Effector memory CD4-positive, alpha-beta T cell (primary cell): ENCODE measurements around the gene IGF2BP1.
"Not testable (repeated sequence)": the region's sequence is repeated elsewhere in the genome, so short reads cannot be mapped to it uniquely, and the experiment has no call there.

Experiments used
- DNase-seq, 3 donors: peaks; one replicate each; pipeline ENCODE4 v3.0.0-alpha.2; 2020
- H3K27ac ChIP-seq: 2 replicates; pipeline ENCODE4 v1.7.0; 2013; ENCODE audit warnings: mild to moderate bottlenecking, low read length, moderate library complexity; ENCODE audit not compliant: insufficient read depth, poor library complexity, severe bottlenecking
- H3K27me3 ChIP-seq: replicated peaks from 2 replicates; pipeline ENCODE4 v1.7.0; 2013; ENCODE audit warnings: mild to moderate bottlenecking, low read length; ENCODE audit not compliant: insufficient read depth, control insufficient read depth, poor library complexity, severe bottlenecking
- H3K36me3 ChIP-seq: 2 replicates; pipeline ENCODE4 v1.7.0; 2013; ENCODE audit warnings: mild to moderate bottlenecking, low read length, moderate library complexity; ENCODE audit not compliant: control insufficient read depth, insufficient read depth
- H3K4me1 ChIP-seq: 2 replicates; pipeline ENCODE4 v1.7.0; 2013; ENCODE audit warnings: low read length, mild to moderate bottlenecking; ENCODE audit not compliant: control insufficient read depth, insufficient read depth, poor library complexity, severe bottlenecking
- H3K4me3 ChIP-seq: 2 replicates; pipeline ENCODE4 v1.7.0; 2013; ENCODE audit warnings: low read length, low read depth, mild to moderate bottlenecking; ENCODE audit not compliant: insufficient read depth, poor library complexity, severe bottlenecking
- H3K9me3 ChIP-seq: 2 replicates; pipeline ENCODE4 v1.7.0; 2013; ENCODE audit warnings: mild to moderate bottlenecking, low read length, moderate library complexity; ENCODE audit not compliant: control insufficient read depth

IGF2BP1 gene

DNA sequence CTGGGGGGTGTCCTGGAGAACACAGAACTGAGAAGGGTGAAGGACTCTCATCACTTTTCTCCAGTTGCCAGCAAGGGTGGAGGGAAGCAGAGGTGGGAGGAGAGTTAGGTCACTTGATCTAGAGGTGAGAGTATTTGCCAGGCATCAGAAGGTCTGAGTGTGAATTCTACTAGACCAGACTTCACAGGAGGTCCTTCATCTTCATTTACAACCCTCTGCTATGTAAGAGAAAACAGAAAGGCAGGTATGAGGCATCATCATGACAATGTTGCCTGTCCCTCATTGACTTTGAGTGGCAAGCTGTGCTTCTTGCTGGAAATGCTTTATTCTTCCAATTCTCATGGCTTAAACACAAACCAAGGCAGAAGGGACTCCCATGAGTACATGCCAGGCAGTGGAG lies 89.5 kb downstream of the IGF2BP1 start:
- Histone ChIP-seq H3K27me3 (no peaks in the 10 kb centered on the region), H3K27ac (no peak overlapping the region)
- no peak for DNase-seq

GRCh38 chr17:49089094-49089493 lies 91.9 kb downstream of the IGF2BP1 start:
- Histone ChIP-seq H3K4me3 (no peak overlapping the region), H3K36me3 (no peaks in the 10 kb centered on the region), H3K27me3 (no peaks in the 10 kb centered on the region), H3K4me1 (no peaks in the 10 kb centered on the region), H3K9me3 (no peaks in the 10 kb centered on the region), H3K27ac (no peak overlapping the region)
- no peak for DNase-seq

More for the DNA sequence above, 89.5 kb downstream of the IGF2BP1 start:
- no peaks in the 10 kb centered on the region for H3K4me1 ChIP-seq
- H3K9me3 ChIP-seq: no peaks in the 10 kb centered on the region
- no peaks in the 10 kb centered on the region for H3K36me3 ChIP-seq
- no peak overlapping the region for H3K4me3 ChIP-seq

DNA sequence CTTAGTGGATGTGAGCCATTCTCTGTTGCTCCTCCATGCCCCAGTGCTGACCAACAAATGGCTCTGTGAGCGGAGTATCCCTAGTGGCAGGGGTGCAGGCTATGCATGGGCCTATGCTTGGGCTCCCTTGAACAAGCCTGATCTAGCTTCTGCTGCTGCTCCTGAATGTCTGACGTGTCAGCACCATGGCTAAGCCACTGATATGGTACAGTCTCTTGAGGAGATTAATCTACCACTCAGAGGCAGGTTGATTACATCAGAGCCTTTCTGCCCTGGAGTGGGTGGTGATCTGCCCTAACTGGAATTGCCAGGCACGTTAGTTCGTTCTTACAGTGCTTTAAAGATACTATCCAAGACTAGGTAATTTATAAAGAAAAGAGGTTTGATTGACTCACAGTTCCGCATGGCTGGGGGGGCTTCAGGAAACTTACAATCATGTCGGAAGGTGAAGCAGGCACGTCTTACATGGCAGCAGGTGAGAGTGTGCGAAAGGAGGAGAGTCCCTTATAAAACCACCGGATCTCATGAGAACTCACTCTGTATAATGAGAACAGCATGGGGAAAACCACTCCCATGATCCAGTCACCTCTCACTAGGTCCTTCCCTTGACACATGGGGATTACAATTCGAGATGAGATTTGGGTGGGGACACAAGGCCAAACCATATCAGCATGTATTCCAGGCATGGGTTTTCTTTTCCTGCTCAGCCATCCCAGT lies 93.9 kb downstream of the IGF2BP1 start:
- H3K27ac ChIP-seq: no peak overlapping the region
- H3K4me3 ChIP-seq: no peak overlapping the region
- no peak for DNase-seq
- no peaks in the 10 kb centered on the region for H3K27me3 ChIP-seq
- no peaks in the 10 kb centered on the region for H3K4me1 ChIP-seq
- H3K36me3 ChIP-seq: no peaks in the 10 kb centered on the region
- no peaks in the 10 kb centered on the region for H3K9me3 ChIP-seq

GRCh38 chr17:49093131-49093530 lies 95.9 kb downstream of the IGF2BP1 start:
- Histone ChIP-seq H3K4me3 (no peak overlapping the region), H3K27me3 (no peaks in the 10 kb centered on the region), H3K36me3 (no peaks in the 10 kb centered on the region), H3K9me3 (no peaks in the 10 kb centered on the region), H3K27ac (no peak overlapping the region), H3K4me1 (no peaks in the 10 kb centered on the region)
- no peak for DNase-seq

DNA sequence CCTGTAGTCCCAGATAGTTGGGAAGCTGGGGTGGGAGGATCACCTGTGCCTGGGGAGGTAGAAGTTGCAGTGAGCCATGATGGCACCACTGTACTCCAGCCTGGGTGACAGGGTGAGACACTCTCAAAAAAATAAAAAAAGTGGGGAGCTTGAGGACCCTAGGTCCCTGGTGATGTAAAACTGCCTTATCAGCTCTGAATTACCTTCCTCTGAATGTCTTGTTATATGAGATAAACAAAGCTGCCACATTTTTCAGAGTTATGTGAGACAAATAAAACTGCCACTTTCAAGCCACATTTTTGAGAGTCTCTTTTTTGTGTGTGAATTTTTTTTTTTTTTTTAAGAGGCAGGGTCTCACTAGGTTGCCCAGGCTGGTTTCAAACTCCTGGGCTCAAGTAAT lies 103.4 kb downstream of the IGF2BP1 start:
- Histone ChIP-seq H3K36me3 (no peaks in the 10 kb centered on the region), H3K4me3 (no peak overlapping the region), H3K4me1 (no peaks in the 10 kb centered on the region), H3K27ac (no peak overlapping the region), H3K9me3 (no peaks in the 10 kb centered on the region), H3K27me3 (no peaks in the 10 kb centered on the region)
- no peak for DNase-seq

GRCh38 chr17:49101054-49101534 lies 103.9 kb downstream of the IGF2BP1 start:
- DNase-seq: no peak
- Histone ChIP-seq H3K4me3 (no peak overlapping the region), H3K27me3 (no peaks in the 10 kb centered on the region), H3K36me3 (no peaks in the 10 kb centered on the region), H3K9me3 (no peaks in the 10 kb centered on the region), H3K27ac (no peak overlapping the region), H3K4me1 (no peaks in the 10 kb centered on the region)

GRCh38 chr17:49103360-49103759 lies 106.2 kb downstream of the IGF2BP1 start:
- not testable (repeated sequence) for H3K9me3 ChIP-seq, H3K27me3 ChIP-seq

DNA sequence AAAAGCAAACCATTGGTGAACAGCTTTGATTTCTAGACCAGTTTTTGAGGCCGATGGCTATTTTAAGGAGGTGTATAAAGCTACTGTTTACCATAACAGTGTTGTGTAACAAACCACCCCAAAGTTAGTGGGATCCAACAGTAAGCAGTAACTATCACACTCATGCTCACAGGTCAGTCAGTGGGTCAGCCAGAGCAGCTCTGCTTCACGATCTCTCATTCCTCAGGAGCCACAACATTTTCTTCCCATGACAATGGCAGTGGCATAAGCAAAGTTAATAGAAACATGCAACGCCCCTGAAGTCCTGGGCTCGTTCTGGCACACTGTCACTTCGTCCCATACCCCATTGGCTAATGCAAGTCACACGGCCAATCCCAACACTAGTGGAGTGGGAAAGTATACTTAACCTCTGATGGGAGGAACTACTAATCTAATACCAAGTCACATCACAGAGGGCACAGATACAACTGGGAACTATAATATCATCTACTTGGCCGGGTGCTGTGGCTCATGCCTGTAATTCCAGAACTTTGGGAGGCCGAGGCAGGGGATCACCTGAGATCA lies 107.4 kb downstream of the IGF2BP1 start:
- no peak overlapping the region for H3K4me3 ChIP-seq
- no peaks in the 10 kb centered on the region for H3K36me3 ChIP-seq
- no peak overlapping the region for H3K27ac ChIP-seq
- no peak for DNase-seq
- H3K27me3 ChIP-seq: no peaks in the 10 kb centered on the region
- no peaks in the 10 kb centered on the region for H3K4me1 ChIP-seq
- no peaks in the 10 kb centered on the region for H3K9me3 ChIP-seq

More at GRCh38 chr17:49103360-49103759, 106.2 kb downstream of the IGF2BP1 start:
- not testable (repeated sequence) for H3K27ac ChIP-seq, H3K4me3 ChIP-seq, DNase-seq, H3K36me3 ChIP-seq, H3K4me1 ChIP-seq
